Nephron (organoid): Measurements from ENCODE around the gene ACAD10.
"Not testable (repeated sequence)": the region's sequence is repeated elsewhere in the genome, so short reads cannot be mapped to it uniquely, and the experiment has no call there.

Experiments used
- H3K27ac Mint-ChIP-seq, 3 experiments: 2 replicates each; pipeline ENCODE4 v1.8.0; 2020; ENCODE audit warnings: mixed read lengths in 3 of 3, mild to moderate bottlenecking in 2 of 3, moderate library complexity in 1 of 3
- H3K27me3 Mint-ChIP-seq: 2 replicates; pipeline ENCODE4 v1.8.0; 2021; ENCODE audit warnings: low read depth, mild to moderate bottlenecking, moderate library complexity, mixed read lengths
- H3K36me3 Mint-ChIP-seq: 2 replicates; pipeline ENCODE4 v1.8.0; 2020; ENCODE audit warnings: low read depth, mixed read lengths
- H3K4me1 Mint-ChIP-seq: 2 replicates; pipeline ENCODE4 v1.8.0; 2020; ENCODE audit warnings: mixed read lengths
- H3K4me3 Mint-ChIP-seq, 3 experiments: 2 replicates each; pipeline ENCODE4 v1.8.0; 2020; ENCODE audit warnings: mild to moderate bottlenecking in 3 of 3, mixed read lengths in 3 of 3, moderate library complexity in 2 of 3
- H3K9me3 Mint-ChIP-seq: 2 replicates; pipeline ENCODE4 v1.8.0; 2020; ENCODE audit warnings: mixed read lengths
- TF ChIP-seq, protein P1 (sequence below), 3 experiments: fragments of 200-600 bp; sonication (generic); IDR thresholded peaks; one replicate each; pipeline ENCODE4 v1.5.0; 2021; ENCODE audit warnings: antibody characterized with exemption in 3 of 3; ENCODE audit not compliant: unreplicated experiment in 3 of 3

Gene ACAD10

DNA sequence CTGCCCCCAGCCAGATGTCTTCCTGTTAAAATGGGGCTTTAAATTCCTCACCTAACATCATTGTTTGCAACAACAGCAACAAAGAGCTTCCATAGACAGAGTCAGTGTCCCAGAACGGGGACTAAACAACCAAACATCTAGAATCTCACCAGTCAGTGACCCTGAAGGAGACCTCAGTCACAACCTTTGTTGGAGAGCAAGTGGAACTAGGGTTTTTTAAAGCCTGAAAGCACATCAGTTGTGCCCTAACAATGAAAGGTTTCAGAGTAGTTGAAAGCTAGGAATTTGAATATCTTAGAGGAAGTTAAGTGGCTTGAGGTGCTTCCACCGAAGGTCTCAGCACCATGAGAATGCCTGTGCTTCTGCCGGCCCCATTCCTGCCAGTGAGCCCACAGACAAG lies 75.9 kb downstream of the ACAD10 start:
- H3K27ac Mint-ChIP-seq, result no peak overlapping the region
- peaks cover 6% of the 10 kb centered on the region for H3K4me1 Mint-ChIP-seq
- H3K36me3 Mint-ChIP-seq, result no peaks in the 10 kb centered on the region
- peaks cover 21% of the 10 kb centered on the region for H3K27me3 Mint-ChIP-seq
- TF ChIP-seq, protein P1, sequence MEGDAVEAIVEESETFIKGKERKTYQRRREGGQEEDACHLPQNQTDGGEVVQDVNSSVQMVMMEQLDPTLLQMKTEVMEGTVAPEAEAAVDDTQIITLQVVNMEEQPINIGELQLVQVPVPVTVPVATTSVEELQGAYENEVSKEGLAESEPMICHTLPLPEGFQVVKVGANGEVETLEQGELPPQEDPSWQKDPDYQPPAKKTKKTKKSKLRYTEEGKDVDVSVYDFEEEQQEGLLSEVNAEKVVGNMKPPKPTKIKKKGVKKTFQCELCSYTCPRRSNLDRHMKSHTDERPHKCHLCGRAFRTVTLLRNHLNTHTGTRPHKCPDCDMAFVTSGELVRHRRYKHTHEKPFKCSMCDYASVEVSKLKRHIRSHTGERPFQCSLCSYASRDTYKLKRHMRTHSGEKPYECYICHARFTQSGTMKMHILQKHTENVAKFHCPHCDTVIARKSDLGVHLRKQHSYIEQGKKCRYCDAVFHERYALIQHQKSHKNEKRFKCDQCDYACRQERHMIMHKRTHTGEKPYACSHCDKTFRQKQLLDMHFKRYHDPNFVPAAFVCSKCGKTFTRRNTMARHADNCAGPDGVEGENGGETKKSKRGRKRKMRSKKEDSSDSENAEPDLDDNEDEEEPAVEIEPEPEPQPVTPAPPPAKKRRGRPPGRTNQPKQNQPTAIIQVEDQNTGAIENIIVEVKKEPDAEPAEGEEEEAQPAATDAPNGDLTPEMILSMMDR (IDR thresholded peaks at IDR 0.05; ENCODE audit: unreplicated experiment in 3 of 3), result no peak
- H3K9me3 Mint-ChIP-seq, result no peaks in the 10 kb centered on the region
- H3K4me3 Mint-ChIP-seq, result peak overlapping the region in 1 of 3 experiments; percentile 26

DNA sequence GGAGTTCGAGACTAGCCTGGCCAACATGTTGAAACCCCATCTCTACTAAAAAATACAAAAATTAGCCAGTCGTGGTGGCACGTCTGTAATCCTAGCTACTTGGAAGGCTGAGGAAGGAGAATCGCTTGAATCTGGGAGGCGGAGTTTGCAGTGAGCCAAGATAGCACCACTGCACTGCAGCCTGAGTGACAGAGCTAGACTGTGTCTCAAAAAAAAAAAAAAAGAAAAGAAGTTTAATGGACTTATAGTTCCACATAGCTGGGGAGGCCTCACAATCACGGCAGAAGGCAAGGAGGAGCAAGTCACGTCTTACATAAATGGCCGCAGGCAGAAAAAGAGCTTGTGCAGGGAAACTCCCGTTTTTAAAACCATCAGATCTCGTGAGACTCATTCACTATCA lies 77.7 kb downstream of the ACAD10 start:
- Mint-ChIP-seq H3K4me3 (peak overlapping the region in 1 of 3 experiments; percentile 10), H3K4me1 (peaks cover 19% of the 10 kb centered on the region), H3K27me3 (peaks cover 29% of the 10 kb centered on the region)
- not testable (repeated sequence) for H3K9me3 Mint-ChIP-seq, H3K27ac Mint-ChIP-seq, H3K36me3 Mint-ChIP-seq

DNA sequence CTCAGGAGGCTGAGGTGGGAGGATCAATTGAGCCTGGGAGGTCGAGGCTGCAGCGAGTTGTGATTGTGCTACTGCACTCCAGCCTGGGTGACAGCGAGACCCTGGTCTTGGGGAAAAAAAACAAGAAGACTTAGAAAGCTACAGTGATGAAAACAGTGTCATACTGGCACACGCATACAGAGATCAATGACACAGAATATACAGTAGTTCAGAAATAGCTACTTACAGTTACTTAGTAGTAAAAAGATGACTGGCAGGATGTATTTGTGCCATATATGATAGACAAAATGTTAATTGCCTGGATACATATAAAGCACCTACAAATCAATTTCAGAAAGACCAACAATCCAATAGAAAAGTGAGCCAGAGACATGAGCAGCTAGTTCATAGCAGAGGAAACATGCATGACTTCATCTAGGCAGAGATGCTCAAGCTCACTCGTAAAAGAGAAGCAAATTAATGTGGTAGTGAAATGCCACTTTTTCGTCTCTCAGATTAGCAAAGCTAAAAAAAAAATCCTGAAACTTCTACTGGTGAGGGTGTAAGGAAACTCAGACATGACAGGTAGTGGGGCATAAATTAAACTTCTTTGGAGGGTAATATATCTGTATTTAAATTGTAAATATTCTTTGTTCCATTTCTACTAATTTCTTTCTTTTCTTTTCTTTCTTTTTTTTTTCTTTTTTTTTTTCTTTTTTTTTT lies 78.4 kb downstream of the ACAD10 start:
- Mint-ChIP-seq H3K4me1 (peaks cover 19% of the 10 kb centered on the region), H3K27ac (peak overlapping the region in 2 of 3 experiments; percentile 45 to 49), H3K4me3 (peak overlapping the region; percentile 55 to 85 (median 79))

DNA sequence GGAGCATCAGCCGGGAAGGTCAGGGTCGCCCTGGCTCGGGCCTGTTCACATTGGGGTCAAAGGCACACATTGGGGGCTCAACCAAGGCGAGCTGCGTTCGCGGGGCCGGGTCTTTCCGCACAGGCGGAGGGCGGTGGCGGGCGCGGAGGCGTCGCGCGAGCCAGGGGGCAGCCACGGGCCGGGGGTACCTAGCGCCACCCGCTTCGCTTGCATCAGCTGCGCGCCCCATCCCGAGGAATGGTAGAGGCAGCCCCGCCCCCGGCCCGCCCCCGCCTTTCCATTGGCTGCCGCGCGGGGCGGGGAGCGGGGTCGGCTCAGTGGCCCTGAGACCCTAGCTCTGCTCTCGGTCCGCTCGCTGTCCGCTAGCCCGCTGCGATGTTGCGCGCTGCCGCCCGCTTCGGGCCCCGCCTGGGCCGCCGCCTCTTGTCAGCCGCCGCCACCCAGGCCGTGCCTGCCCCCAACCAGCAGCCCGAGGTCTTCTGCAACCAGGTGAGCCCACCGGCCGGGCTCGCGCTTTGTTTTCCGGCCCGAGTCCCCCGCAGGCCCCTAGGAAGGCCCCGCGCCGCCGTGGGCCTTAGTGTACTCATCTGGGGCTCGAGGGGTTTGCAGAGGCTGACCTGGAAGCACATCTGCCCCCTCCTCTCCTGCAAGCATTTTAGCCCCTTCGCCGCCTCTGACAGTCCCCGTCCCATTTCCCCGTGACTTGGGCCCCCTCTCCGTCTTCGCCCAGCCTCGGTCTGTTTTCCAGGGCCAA lies 80.9 kb downstream of the ACAD10 start, which contains the start of gene ALDH2:
TSS of gene ALDH2 (plus strand) at position 326 of the 754 bp plus-strand sequence. CDS start at position 376, 50 bp downstream.
- H3K4me3 Mint-ChIP-seq, result peak within 1 kb of the TSS; percentile 94 to 97 (median 94)
- H3K27ac Mint-ChIP-seq, result peak within 1 kb of the TSS; percentile 61 to 82 (median 73)
- H3K9me3 Mint-ChIP-seq, result no peaks in the 10 kb centered on the region
- peaks cover 29% of the 10 kb centered on the region for H3K27me3 Mint-ChIP-seq
- peaks cover 24% of the 10 kb centered on the region for H3K4me1 Mint-ChIP-seq
- no peaks in the 10 kb centered on the region for H3K36me3 Mint-ChIP-seq
- TF ChIP-seq, protein P1 (IDR thresholded peaks at IDR 0.05; ENCODE audit: unreplicated experiment in 3 of 3), result no peak

More for the DNA sequence above, 78.4 kb downstream of the ACAD10 start:
- H3K36me3 Mint-ChIP-seq, result no peaks in the 10 kb centered on the region
- TF ChIP-seq, protein P1 (IDR thresholded peaks at IDR 0.05; ENCODE audit: unreplicated experiment in 3 of 3), result no peak
- peaks cover 29% of the 10 kb centered on the region for H3K27me3 Mint-ChIP-seq
- no peaks in the 10 kb centered on the region for H3K9me3 Mint-ChIP-seq

DNA sequence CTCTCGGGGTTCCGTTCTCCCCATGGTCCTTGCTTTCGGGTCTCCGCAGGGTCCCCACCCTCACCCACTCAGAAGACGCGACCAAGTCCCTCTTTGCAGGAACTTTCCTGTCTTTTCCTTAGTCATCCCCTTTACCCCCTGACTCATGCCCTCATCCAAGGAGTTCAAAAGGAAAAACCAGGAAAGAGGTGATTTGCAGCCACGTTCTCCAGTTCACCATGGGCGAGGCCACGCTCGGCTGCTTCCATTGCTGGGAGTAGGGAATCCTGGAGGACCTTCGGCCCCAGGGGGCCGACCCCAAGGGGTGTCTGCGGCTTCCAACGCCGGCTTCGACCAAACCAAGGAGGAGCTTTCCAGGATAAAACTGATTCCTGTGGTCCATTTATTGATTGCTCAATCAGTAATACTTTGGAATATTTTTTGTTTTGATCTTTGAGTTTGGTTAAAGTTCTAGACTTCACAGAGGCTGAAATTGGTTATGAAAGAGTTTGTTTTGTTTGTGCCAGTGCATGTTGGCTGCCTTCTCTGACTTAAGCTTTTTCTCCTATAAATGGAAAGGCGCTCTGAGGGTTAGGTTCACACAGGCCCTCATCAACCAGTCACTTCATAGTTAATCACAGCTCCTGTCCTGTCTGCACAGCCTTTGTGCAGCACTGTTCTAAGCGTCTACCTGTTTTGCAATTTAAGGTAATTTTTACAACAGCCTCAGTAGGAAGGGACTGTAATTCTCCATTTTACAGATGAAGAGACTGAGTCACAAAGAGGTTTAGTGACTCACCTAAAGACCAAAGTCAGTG lies 81.7 kb downstream of the ACAD10 start:
- Mint-ChIP-seq H3K36me3 (no peaks in the 10 kb centered on the region), H3K27me3 (peaks cover 29% of the 10 kb centered on the region), H3K9me3 (no peaks in the 10 kb centered on the region), H3K4me1 (peaks cover 24% of the 10 kb centered on the region), H3K4me3 (peak overlapping the region; percentile 94 to 97 (median 94)), H3K27ac (peak overlapping the region; percentile 61 to 82 (median 73))
- TF ChIP-seq, protein P1 (IDR thresholded peaks at IDR 0.05; ENCODE audit: unreplicated experiment in 3 of 3), result no peak
